Right lung (tissue), 5 donors: Measurements from ENCODE around the gene DPY30. TPM values are rescaled to one million over a fixed set of nuclear protein-coding genes. Genes with fewer than 3 reads are reported as not detected.

Experiments
- DNase-seq, 2 donors: peaks; one replicate each; pipeline ENCODE4 v3.0.0-alpha.2; 2013
- polyA plus RNA-seq, 5 donors: library from polyadenylated mRNA; unstranded; fragments of 120-200 nt; gene quantifications; one replicate each; pipeline versions ENCODE4 v1.2.1 to v1.2.3, GENCODE V29; 2013; ENCODE audit warnings: inconsistent platforms in 1 of 5, low replicate concordance in 1 of 5; ENCODE audit not compliant: insufficient read length in 5 of 5, insufficient read depth in 1 of 5

The DPY30 gene
- polyA plus RNA-seq, 5 donors: 75.3 to 98.7 (median 88.7) TPM

GRCh38 chr2:31979956-31980355, 59.6 kb downstream of the DPY30 start:
- DNase-seq: no peak

DNA sequence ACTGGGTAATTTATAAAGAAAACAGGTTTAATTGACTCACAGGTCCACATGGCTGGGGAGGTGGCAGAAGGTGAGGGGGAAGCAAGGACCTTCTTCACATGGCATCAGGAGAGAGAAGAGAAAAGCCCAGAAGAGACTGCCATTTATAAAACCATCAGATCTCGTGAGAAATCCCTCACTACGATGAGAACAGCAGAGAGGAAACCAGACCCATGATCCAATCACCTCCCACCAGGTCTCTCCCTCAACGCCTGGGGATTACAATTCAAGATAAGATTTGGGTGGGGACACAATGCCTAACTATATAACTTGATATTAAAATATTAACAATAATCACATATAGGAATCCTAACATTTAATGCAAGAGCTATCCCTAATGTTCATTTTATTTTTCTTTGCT, 60.6 kb downstream of the DPY30 start:
- DNase-seq: no peak

DNA sequence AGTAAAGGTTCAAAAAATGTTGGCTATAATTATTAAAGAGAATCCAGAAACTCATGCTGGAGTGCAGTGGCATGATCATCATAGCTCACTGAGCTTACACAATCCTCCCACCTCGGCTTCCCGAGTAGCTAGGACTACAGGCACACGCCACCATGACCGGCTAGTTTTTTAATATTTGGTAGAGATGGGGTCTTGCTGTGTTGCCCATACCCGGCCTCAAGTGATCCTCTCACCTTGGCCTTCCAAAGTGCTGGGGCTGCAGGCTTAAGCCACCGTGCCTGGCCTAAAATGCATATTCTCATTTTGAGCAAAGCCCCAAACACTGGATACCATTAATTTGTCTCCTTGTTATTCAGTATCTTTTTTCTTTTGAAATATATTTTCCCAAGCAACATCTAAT, 61.2 kb downstream of the DPY30 start:
- DNase-seq: no peak

Other genes with a start within 250 kb of the DPY30 start
- gene MEMO1, start 28.8 kb downstream of the DPY30 start, polyA plus RNA-seq: 10 to 100 TPM; 25.6 to 36.1 (median 34.5) TPM
- 10 to 100 TPM; 15.7 to 28.4 (median 24.4) TPM for gene SPAST, start 23.8 kb upstream of the DPY30 start, polyA plus RNA-seq
- 10 to 100 TPM; 19.3 to 32.1 (median 25.6) TPM for gene SLC30A6, start 126.1 kb upstream of the DPY30 start, polyA plus RNA-seq
- 1 to 10 TPM; 1.1 to 1.6 (median 1.2) TPM for gene NLRC4, start 225.1 kb upstream of the DPY30 start, polyA plus RNA-seq
- 10 to 100 TPM; 43.2 to 69.8 (median 56.1) TPM for gene YIPF4, start 238.1 kb upstream of the DPY30 start, polyA plus RNA-seq